Left cardiac atrium (tissue), 4 donors: ENCODE measurements around the gene FAM200A. TPM values are rescaled to one million over a fixed set of nuclear protein-coding genes. Genes with fewer than 3 reads are reported as not detected.
"Not testable (repeated sequence)": the region's sequence is repeated elsewhere in the genome, so short reads cannot be mapped to it uniquely, and the experiment has no call there.

ENCODE experiments used
- ATAC-seq, 2 donors: fragments of 200-7000 bp; cut with Tn5 transposase; one replicate each; pipeline ENCODE4 v1.9.1; 2020; ENCODE audit warnings: mild to moderate bottlenecking in 2 of 2, moderate library complexity in 2 of 2
- DNase-seq: peaks from one replicate; pipeline ENCODE4 v3.0.0-alpha.2; 2020
- intact Hi-C, 2 donors: fragments of 100-400 bp; cut with DNase I; formaldehyde crosslinking; loops; one replicate each; pipeline versions ENCODE4 v1.14.1 to v1.15.1; 2022 to 2023
- long read RNA-seq: library from polyadenylated mRNA; unstranded; transcript quantifications from one replicate; pipeline ENCODE4 v2.0.0, GENCODE V29; 2021
- total RNA-seq, 2 donors: library from RNA; stranded (reverse); fragmentation: NEBNext Ultra II Directional; extraction: Animal tissue kit (Norgen Biotek cat#: 25700); gene quantifications; one replicate each; pipeline ENCODE4 v1.2.1, GENCODE V29; 2021
- donor health status: DM: no; HTN: yes; CAD: no.
- donor health status: DM: no; HTN: yes; CAD: no; lungs with severe emphysema.
- donor health status: DM: yes; HTN: yes; CAD: no.
- donor health status: Dilated cardiomyopathy.

Gene FAM200A
- 1 to 10 TPM; 5.4 to 5.6 TPM for total RNA-seq
- long read RNA-seq, transcript FAM200A-202 (2 exons, 2,480 nt) = major isoform, 9 of 16 reads
- long read RNA-seq, partial matches to known transcripts = 0 of 16 reads
- long read RNA-seq, other reads (novel, unspliced or antisense) = 7 of 16 reads

DNA sequence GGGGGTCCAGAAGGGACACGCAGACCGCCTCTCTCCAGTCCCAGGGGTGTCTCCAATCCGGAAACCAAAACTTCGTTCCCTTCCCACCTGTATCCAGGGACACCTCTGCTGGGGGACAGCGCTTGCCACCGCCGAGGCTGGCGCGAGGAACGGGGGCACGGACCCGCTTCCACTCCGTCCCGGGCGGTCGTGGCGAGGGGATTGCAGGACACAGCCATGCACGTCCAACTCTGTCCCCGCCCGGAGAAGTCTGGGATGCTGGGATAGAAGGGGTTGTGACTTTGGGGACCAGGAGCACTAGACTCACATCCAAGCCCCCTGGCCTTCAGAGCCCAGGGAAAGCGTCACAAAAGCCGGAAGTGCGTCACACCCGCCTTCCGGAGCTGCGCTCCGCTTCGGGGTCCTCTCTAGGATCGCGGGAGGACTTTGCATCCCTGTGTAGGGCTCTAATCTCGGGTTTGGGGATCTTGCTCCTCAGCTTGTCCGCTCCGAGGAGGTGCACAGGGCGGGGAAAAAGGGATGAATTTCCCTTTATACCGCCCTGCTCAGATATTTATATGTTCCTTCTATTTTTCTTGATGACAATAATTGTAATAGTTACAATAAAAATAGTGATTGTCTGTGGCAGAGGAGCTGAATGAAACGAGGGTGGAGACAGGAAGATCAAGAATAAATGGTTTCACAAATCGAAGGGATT is at the start of gene FAM200A:
FAM200A (minus strand) TSS at position 348 of the 697 bp plus-strand sequence. CDS start 3,707 bp downstream, outside the sequence.
- intact Hi-C loops = loop anchor here in 1 of 2 donors (5.0 kb wide), 1 partner anchor 50 kb away; the partner anchor contains the start of genes ZKSCAN5 and ZNF394
- peak; percentile 99 to 100 for ATAC-seq
- DNase-seq = peak; percentile 94

DNA sequence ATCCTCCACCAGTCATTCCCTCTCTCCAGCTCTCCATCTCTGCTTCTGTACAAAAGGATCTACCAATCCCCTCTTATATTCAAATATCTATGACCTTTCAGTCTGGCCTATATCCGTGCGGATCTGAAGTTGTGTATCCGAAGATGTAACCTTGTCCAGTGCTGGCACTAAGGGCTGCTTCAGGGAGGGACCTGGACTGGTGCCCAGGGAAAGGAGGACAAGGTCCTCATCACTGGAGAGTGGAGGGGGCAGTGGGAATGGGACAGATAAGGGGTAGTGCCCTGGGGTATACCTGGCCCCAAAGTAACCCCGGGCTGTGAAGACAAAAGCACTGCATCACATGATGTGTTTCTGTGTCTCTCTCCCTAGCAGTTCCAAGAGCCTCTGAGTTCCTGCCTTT is 47.9 kb upstream of the FAM200A start:
- no peak for ATAC-seq
- intact Hi-C loops = no loop called here
- no peak for DNase-seq

GRCh38 chr7:99597762-99598501 is 46.0 kb upstream of the FAM200A start, which contains the start of gene TMEM225B:
Gene TMEM225B (plus strand): TSS chr7:99598267. CDS start chr7:99604389, 6,122 bp downstream.
- DNase-seq (no peak), ATAC-seq (no peak)
- intact Hi-C loops = no loop called here

GRCh38 chr7:99596408-99596955 is 44.6 kb upstream of the FAM200A start:
- no peak for ATAC-seq
- intact Hi-C loops = no loop called here
- DNase-seq = no peak

GRCh38 chr7:99594948-99595745 is 43.2 kb upstream of the FAM200A start:
- DNase-seq = no peak
- no peak for ATAC-seq
- intact Hi-C loops = no loop called here

- intact Hi-C loops = no loop called here
- DNase-seq (no peak), ATAC-seq (no peak)
Measured at GRCh38 chr7:99588868-99589267, 37.0 kb upstream of the FAM200A start.

DNA sequence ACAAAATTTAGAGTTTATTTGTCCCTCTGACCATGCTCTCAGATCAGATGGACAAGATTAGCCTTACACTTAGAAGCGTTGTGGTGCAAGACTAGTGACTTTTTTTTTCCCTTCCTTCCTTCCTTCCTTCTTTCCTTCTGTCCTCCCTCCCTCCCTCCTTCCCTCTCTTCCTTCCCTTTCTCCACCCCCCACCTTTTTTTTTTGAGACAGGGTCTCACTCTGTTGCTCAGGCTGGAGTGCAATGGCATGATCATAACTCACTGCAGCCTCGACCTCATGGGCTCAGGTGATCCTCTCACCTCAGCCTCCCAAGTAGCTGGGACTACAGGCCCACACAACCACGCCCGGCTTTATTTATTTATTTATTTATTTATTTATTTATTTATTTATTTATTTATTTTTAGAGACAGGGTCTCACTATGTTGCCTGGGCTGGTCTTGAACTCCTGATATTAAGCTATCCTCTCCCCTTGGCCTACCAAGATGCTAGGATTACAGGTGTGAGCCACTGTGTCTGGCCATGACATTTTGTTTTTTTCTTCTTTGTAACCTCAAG is 28.9 kb upstream of the FAM200A start:
- intact Hi-C loops = not testable (repeated sequence)

DNA sequence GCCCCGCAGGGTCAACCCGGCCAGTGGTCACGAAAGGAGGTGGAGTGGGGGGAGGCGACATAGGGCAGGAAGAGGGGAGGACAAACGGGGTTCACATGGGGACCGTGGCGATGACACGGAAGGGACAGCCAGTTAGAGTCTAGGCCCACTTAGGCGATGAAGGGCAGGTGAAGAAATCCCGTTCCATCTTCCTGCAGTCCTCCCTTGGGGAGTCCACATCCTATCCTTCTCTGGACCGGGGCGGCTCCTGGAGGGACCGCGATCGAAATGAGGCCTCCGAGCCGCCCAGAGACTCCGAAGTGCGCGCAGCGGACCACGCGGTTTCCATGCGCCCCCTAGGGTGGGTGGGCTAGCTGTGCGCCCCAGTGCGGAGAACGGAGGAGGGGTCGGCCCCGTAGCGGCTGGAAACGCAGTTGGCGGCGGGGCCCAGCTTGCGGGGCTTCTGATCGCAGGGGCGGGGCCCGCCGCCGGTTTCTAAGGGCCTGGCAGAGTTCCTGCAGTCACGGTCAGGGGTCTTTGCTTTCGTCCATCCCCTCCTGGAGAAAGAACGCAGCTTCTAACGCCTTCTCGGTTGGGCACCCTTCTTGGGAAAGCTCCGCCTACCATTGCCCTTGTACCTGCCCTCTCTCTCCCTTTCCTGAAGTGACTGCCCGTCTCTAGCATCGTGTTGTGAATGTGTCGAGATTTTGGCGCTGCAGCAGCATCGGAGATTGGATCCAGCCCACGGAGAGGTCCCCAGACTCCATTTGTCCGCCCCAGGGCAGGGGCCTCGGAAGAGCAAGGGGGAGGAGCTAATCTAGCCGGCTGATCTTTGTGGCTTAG is 28.3 kb upstream of the FAM200A start:
- peak; percentile 42 for DNase-seq
- ATAC-seq = peak; percentile 78 to 85
- intact Hi-C loops = no loop called here

More for the DNA sequence above, 28.9 kb upstream of the FAM200A start:
- DNase-seq, ATAC-seq: not testable (repeated sequence)

DNA sequence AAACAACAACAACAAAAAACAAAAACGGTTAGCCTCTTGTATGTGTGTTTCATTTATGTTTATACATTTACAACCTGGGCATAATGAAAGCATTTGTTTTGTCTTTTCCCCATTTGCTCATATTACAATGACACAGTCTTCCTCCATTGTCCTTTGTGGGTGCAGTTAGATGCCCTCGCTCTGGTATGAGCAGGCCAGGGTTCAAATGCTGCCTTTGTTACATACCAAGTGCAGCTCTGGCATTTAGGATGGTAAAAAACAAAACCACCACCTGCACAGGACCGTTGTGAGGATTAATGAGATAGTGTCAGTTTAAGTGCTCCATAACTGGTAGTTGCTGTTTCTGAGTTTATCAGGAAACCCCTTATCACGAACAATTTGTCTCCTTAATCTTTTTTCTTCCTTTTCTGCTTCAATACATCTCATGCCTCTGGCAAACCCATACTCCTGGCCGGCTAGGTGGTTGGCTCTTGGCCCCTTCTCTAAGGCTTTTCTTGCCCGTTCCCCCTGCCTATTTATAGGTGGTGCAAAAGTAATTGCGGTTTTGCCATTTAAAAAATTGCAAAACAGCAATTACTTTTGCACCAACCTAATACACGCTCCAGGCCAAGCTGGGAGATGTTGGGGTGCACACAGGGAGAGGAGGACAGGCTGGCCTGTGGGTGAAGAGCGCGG is 27.5 kb upstream of the FAM200A start:
- intact Hi-C loops = no loop called here
- ATAC-seq (no peak), DNase-seq (no peak)

DNA sequence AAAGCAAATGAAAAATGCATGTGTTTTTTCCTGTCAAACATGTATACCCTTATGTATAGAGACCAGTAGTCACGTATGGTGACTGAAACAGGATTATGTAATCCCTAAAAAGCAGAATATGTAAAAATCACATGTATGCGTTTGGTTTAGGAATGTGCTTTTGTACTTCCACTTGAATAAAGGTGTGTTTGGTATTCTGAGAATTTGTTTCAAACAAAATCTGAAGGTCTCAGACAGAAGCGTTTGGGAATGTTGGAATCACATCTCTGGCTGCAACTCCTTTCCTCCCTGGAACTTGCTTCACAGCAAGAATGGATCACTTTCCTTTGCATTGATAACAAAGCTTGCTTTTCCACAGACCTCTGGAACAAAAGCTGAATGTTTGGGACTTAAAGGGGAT is 24.3 kb upstream of the FAM200A start:
- intact Hi-C loops = no loop called here
- DNase-seq (no peak), ATAC-seq (no peak)

DNA sequence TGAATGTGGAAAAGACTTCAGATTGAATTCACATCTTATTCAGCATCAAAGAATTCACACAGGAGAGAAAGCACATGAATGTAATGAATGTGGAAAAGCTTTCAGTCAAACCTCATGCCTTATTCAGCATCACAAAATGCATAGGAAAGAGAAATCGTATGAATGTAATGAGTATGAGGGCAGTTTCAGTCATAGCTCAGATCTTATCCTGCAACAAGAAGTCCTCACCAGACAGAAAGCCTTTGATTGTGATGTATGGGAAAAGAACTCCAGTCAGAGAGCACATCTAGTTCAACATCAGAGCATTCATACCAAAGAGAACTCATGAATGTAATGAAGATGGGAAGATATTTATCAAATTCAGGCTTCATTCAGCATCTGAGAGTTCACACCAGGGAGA is 21.3 kb upstream of the FAM200A start:
- no peak for DNase-seq
- ATAC-seq = no peak
- intact Hi-C loops = no loop called here

GRCh38 chr7:99571768-99572167 is 19.9 kb upstream of the FAM200A start:
- DNase-seq = no peak
- ATAC-seq = no peak
- intact Hi-C loops = no loop called here

DNA sequence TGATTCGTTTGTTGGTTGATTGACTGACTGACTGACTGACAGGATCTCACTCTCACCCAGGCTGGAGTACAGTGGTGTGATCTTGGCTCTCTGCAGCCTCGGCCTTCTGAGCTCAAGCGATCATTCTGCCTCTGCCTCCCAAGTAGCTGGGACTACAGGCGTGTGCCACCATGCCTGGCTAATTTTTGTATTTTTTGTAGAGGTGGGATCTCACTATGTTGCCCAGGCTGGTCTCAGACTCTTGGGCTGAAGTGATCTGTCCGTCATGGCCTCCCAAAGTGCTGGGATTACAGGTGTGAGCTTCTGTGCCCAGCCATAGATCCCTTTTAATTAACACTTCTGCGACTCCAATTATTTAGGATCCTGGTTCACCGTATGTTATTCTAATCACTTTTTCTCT is 16.9 kb upstream of the FAM200A start:
- ATAC-seq, DNase-seq, intact Hi-C loops: not testable (repeated sequence)

DNA sequence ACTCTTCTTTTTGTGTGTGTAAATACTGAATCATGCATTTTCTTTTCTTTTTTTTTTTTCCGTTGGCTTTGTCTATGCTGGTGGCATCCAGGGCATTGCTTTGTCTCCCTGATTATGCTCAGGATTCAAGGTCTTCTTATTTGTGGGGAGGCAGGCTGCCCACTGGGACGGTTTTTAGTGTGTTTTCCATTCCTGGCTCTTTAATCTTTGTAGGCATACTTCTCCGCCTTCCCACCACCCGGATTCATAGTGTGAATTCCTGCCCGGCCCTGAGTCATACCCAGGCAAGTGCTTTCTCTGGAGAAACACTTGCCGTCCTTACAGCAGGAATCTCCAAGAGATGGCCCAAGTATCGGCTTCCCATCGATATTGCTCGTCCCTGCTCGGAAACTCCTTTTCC is 11.7 kb upstream of the FAM200A start:
- ATAC-seq = no peak
- intact Hi-C loops = no loop called here
- no peak for DNase-seq

DNA sequence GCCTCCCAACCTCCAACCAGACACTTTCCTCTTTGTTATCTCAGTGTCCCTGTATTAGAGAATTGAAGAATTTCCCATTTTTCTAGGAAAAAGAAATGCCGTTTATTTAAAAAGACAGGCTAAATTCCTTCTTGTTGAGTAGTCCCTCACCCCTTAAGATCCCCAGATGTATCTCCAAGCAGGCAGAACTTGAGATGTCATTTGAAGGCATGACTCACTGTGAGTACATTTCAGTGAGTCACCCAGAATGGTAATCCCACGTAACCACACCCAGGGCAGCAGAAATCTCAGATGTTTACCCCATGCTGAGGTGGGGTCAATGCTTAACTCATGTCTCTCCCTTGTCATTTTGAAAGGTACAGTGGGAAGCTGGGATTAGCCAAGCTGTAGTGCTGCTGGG is 10.9 kb upstream of the FAM200A start:
- peak in 1 of 2 donors; percentile 48 for ATAC-seq
- no peak for DNase-seq

DNA sequence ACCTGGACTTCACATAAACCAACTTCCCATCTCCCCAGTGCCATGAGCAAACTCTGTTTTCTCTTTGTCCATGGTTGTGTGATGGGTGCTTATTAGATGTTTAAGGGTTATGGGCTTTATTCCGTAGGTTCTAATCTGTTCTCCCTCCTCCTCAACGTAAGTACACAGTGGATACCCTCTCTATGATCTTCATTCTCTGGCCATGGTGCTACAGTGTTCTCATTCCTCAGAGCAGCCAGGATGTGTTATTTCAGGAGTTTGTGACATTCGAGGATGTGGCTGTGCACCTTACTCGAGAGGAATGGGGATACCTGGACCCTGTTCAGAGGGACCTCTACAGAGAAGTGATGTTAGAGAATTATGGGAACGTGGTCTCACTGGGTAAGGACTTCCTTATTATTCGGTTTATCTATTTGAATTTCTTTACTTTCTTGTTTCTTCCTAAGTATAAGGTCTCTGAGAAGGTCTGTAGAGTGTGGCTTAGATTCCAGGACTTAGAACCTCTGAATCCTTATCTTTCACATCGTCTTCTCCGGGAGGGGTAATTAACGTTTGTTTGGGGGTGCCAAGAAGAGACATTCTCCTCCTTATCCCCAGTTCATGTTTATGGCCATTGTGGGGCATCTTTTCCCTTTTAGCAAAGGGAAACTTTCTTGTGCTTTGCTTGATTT is 10.3 kb upstream of the FAM200A start:
- intact Hi-C loops = no loop called here
- DNase-seq (no peak), ATAC-seq (no peak)

More for the DNA sequence above, 10.9 kb upstream of the FAM200A start:
- intact Hi-C loops = no loop called here

DNA sequence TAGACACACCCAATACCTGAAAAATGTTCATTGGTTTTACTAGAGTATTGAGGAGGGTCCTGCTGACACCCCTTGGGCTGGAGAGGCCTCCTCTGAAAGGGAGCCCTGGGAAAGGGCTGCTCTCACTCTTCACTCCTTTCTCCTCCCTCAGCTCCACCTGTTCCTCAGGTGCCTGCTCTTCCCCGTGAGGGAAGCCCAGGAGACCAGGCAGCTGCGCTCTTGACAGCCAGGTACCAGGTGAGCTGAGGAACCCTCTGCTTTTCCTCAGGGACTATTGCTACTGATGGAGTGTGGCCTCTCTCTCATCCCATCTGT is 9.8 kb upstream of the FAM200A start:
- DNase-seq = no peak
- ATAC-seq = no peak
- intact Hi-C loops = no loop called here
